ENCODE data around the gene CLEC3B. TPM values are rescaled to one million over a fixed set of nuclear protein-coding genes. Genes with fewer than 3 reads are reported as not detected.

The CLEC3B gene
- total and polyA plus RNA-seq, 2 of the 8 experiments (the other 6 are each of a cell fraction or from before 2014, with no cell fraction given) = 0.32 TPM; not detected in 1

DNA sequence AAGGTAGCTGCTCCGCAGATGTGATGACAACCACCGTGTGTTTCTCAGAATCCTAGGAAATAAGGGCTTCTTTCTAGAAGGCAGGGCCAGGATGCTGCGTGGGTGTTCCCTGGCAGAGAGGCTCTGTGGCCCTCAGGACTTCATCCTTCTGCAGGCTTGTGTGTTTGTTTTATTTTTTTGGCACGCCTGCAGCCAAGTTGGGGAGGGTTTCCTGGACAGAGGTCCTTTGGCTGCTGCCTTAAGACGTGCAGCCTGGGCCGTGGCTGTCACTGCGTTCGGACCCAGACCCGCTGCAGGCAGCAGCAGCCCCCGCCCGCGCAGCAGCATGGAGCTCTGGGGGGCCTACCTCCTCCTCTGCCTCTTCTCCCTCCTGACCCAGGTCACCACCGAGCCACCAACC, at the start of gene CLEC3B (continued):
- no peak for TF ChIP-seq TBP (IDR thresholded peaks at IDR 0.05; ENCODE audit: low read depth, low read length)
